Neural cell (in vitro differentiated cells): Measurements from ENCODE around the gene GAPVD1. TPM values are rescaled to one million over a fixed set of nuclear protein-coding genes. Genes with fewer than 3 reads are reported as not detected.
"Not testable (repeated sequence)": the region's sequence is repeated elsewhere in the genome, so short reads cannot be mapped to it uniquely, and the experiment has no call there.

Experiments
- H2AFZ ChIP-seq: fragments of 200-600, 300-800 bp; sonication (generic), shearing (Covaris generic); 2 replicates; pipeline ENCODE4 v1.6.0; 2014; ENCODE audit warnings: low read depth, mild to moderate bottlenecking, antibody characterized with exemption, low read length, moderate library complexity
- H3F3A ChIP-seq: fragments of 200-600 bp; shearing (Covaris generic); 2 replicates; pipeline ENCODE4 v1.6.1; 2016; ENCODE audit warnings: mild to moderate bottlenecking, moderate library complexity, mixed read lengths, antibody characterized with exemption, low read length; ENCODE audit not compliant: insufficient read depth, poor library complexity, severe bottlenecking
- H3K27ac ChIP-seq: fragments of 200-600, 300-800 bp; sonication (generic), shearing (Covaris generic); 2 replicates; pipeline ENCODE4 v1.5.1; 2014; ENCODE audit warnings: mild to moderate bottlenecking, low read length, moderate library complexity
- H3K27me3 ChIP-seq: fragments of 300-800, 200-600 bp; sonication (generic), shearing (Covaris generic); 2 replicates; pipeline ENCODE4 v1.6.0; 2014; ENCODE audit warnings: mild to moderate bottlenecking, low read depth, low read length, moderate library complexity; ENCODE audit not compliant: insufficient read depth
- H3K36me3 ChIP-seq: fragments of 300-800, 200-600 bp; sonication (generic), shearing (Covaris generic); 2 replicates; pipeline ENCODE4 v1.5.1; 2014; ENCODE audit warnings: mild to moderate bottlenecking, antibody characterized with exemption, low read length, moderate library complexity; ENCODE audit not compliant: insufficient read depth
- H3K4me2 ChIP-seq: fragments of 300-800, 200-600 bp; sonication (generic), shearing (Covaris generic); 2 replicates; pipeline ENCODE4 v1.6.0; 2014; ENCODE audit warnings: mild to moderate bottlenecking, low read length
- H3K4me3 ChIP-seq: fragments of 300-800, 200-600 bp; sonication (generic), shearing (Covaris generic); 2 replicates; pipeline ENCODE4 v1.5.1; 2014; ENCODE audit warnings: mild to moderate bottlenecking, low read length, moderate library complexity
- H3K79me2 ChIP-seq: fragments of 200-600 bp; shearing (Covaris generic); replicated peaks from 2 replicates; pipeline ENCODE4 v1.6.0; 2014; ENCODE audit warnings: mild to moderate bottlenecking, low read length, moderate library complexity; ENCODE audit not compliant: insufficient read depth
- H3K9ac ChIP-seq: fragments of 300-800, 200-600 bp; sonication (generic), shearing (Covaris generic); 2 replicates; pipeline ENCODE4 v1.6.1; 2016; ENCODE audit warnings: mild to moderate bottlenecking, low read length, mixed read lengths
- H3K9me2 ChIP-seq: fragments of 200-600 bp; shearing (Covaris generic); 2 replicates; pipeline ENCODE4 v1.6.1; 2016; ENCODE audit warnings: mild to moderate bottlenecking, low read length, mixed read lengths; ENCODE audit not compliant: insufficient read depth
- H3K9me3 ChIP-seq: fragments of 200-600, 300-800 bp; sonication (generic), shearing (Covaris generic); 2 replicates; pipeline ENCODE4 v1.6.1; 2016; ENCODE audit warnings: mild to moderate bottlenecking, mixed run types, low read length, moderate library complexity, mixed read lengths
- H4K20me1 ChIP-seq: fragments of 200-600 bp; shearing (Covaris generic); 2 replicates; pipeline ENCODE4 v1.6.1; 2016; ENCODE audit warnings: mild to moderate bottlenecking, mixed run types; ENCODE audit not compliant: insufficient read depth
- EP300 ChIP-seq: fragments of 450-650 bp; conservative IDR thresholded peaks from 2 replicates; pipeline ENCODE4 v1.6.1; 2014; ENCODE audit warnings: antibody characterized with exemption, mild to moderate bottlenecking, moderate library complexity; ENCODE audit not compliant: poor library complexity, severe bottlenecking
- EZH2 ChIP-seq: fragments of 200-600, 300-800 bp; shearing (Covaris generic), sonication (generic); IDR thresholded peaks from 2 replicates; pipeline ENCODE4 v1.6.1; 2014; ENCODE audit warnings: antibody characterized with exemption, low read length, borderline replicate concordance, mild to moderate bottlenecking; ENCODE audit not compliant: insufficient read depth, poor library complexity, severe bottlenecking
- MXI1 ChIP-seq: fragments of 450-650 bp; conservative IDR thresholded peaks from 2 replicates; pipeline ENCODE4 v1.6.1; 2014; ENCODE audit warnings: antibody characterized with exemption, mild to moderate bottlenecking; ENCODE audit not compliant: poor library complexity, severe bottlenecking
- POLR2AphosphoS5 ChIP-seq: IDR thresholded peaks from 2 replicates; pipeline ENCODE4 v1.6.1; 2012
- RAD21 ChIP-seq: fragments of 450-650 bp; conservative IDR thresholded peaks from 2 replicates; pipeline ENCODE4 v1.6.1; 2014; ENCODE audit warnings: antibody characterized with exemption, mild to moderate bottlenecking, moderate library complexity
- SMC3 ChIP-seq: fragments of 450-650 bp; conservative IDR thresholded peaks from 2 replicates; pipeline ENCODE4 v1.6.1; 2014; ENCODE audit warnings: antibody characterized with exemption, mild to moderate bottlenecking, moderate library complexity; ENCODE audit not compliant: poor library complexity
- TAF1 ChIP-seq: IDR thresholded peaks from 2 replicates; pipeline ENCODE4 v1.6.1; 2012; ENCODE audit warnings: low read depth
- polyA plus RNA-seq: library from polyadenylated mRNA; depleted of rRNA; stranded (reverse); fragments of >200 nt; gene quantifications from 2 replicates; pipeline ENCODE4 v1.2.3, GENCODE V29; 2014
- TF ChIP-seq, protein P1 (sequence below): IDR thresholded peaks from 2 replicates; pipeline ENCODE4 v1.6.1; 2012; ENCODE audit warnings: borderline replicate concordance
- TF ChIP-seq, protein P2 (sequence below): fragments of 450-650 bp; IDR thresholded peaks from 2 replicates; pipeline ENCODE4 v1.5.1; 2014; ENCODE audit warnings: antibody characterized with exemption, mild to moderate bottlenecking, moderate library complexity; ENCODE audit not compliant: poor library complexity, severe bottlenecking

Gene GAPVD1
- polyA plus RNA-seq, 1 donor from 2014 or later = 49.2 TPM

DNA sequence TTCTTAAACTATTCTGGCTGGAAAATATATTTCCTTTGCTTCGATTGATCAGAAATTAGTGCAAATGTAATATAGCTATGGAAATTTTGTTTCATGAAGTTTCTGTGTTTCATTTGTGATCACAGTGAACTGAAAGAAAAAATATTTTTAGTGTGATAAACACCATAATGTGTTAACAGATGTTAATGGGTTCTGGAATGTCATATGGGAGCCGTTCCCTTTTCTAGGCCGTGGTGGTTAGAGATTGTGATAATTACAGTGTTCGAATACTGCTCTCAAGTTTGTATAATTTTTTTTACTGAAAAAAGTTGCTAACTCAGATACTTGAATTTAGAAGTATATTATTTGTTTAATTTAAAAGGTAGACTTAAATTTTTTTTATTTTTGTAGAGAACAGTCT lies 19.3 kb downstream of the GAPVD1 start:
- no peak overlapping the region for H2AFZ ChIP-seq

DNA sequence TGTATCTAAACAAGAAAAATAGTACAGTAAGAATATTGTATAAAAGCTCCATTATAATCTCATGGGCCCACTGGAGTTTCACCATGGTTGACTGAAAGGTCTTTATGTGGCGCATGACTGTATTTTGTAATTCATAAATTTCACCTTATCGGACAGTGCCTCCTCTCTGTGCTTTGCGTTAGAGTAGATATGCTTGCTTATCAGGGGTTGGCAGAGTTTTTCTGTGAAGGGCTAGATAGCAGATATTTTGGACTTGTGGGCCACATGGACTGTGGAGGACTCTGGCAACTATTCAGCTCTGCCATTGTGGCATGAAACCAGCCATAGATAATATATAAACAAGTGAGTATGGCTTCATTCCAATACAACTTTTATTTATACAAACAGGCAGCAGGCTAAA lies 23.2 kb downstream of the GAPVD1 start:
- Histone ChIP-seq H3K27ac (no peak overlapping the region), H3F3A (no peaks in the 10 kb centered on the region), H3K4me3 (no peak overlapping the region), H3K79me2 (peaks cover 4% of the 10 kb centered on the region), H3K4me2 (no peak overlapping the region), H2AFZ (no peak overlapping the region), H4K20me1 (no peaks in the 10 kb centered on the region), H3K9me3 (no peaks in the 10 kb centered on the region), H3K9me2 (no peaks in the 10 kb centered on the region), H3K9ac (no peak overlapping the region), H3K36me3 (no peaks in the 10 kb centered on the region), H3K27me3 (no peaks in the 10 kb centered on the region)
- TF ChIP-seq, protein P1, sequence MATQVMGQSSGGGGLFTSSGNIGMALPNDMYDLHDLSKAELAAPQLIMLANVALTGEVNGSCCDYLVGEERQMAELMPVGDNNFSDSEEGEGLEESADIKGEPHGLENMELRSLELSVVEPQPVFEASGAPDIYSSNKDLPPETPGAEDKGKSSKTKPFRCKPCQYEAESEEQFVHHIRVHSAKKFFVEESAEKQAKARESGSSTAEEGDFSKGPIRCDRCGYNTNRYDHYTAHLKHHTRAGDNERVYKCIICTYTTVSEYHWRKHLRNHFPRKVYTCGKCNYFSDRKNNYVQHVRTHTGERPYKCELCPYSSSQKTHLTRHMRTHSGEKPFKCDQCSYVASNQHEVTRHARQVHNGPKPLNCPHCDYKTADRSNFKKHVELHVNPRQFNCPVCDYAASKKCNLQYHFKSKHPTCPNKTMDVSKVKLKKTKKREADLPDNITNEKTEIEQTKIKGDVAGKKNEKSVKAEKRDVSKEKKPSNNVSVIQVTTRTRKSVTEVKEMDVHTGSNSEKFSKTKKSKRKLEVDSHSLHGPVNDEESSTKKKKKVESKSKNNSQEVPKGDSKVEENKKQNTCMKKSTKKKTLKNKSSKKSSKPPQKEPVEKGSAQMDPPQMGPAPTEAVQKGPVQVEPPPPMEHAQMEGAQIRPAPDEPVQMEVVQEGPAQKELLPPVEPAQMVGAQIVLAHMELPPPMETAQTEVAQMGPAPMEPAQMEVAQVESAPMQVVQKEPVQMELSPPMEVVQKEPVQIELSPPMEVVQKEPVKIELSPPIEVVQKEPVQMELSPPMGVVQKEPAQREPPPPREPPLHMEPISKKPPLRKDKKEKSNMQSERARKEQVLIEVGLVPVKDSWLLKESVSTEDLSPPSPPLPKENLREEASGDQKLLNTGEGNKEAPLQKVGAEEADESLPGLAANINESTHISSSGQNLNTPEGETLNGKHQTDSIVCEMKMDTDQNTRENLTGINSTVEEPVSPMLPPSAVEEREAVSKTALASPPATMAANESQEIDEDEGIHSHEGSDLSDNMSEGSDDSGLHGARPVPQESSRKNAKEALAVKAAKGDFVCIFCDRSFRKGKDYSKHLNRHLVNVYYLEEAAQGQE = no peak
- TF ChIP-seq EZH2 (no peak), MXI1 (no peak), TAF1 (no peak), SMC3 (no peak), POLR2AphosphoS5 (no peak), RAD21 (no peak), EP300 (no peak)
- TF ChIP-seq, protein P2, sequence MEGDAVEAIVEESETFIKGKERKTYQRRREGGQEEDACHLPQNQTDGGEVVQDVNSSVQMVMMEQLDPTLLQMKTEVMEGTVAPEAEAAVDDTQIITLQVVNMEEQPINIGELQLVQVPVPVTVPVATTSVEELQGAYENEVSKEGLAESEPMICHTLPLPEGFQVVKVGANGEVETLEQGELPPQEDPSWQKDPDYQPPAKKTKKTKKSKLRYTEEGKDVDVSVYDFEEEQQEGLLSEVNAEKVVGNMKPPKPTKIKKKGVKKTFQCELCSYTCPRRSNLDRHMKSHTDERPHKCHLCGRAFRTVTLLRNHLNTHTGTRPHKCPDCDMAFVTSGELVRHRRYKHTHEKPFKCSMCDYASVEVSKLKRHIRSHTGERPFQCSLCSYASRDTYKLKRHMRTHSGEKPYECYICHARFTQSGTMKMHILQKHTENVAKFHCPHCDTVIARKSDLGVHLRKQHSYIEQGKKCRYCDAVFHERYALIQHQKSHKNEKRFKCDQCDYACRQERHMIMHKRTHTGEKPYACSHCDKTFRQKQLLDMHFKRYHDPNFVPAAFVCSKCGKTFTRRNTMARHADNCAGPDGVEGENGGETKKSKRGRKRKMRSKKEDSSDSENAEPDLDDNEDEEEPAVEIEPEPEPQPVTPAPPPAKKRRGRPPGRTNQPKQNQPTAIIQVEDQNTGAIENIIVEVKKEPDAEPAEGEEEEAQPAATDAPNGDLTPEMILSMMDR = no peak

More for the DNA sequence above, 19.3 kb downstream of the GAPVD1 start:
- Histone ChIP-seq H3K9ac (no peak overlapping the region), H3K36me3 (no peaks in the 10 kb centered on the region), H3K4me3 (no peak overlapping the region), H3K27ac (no peak overlapping the region), H3K9me3 (no peaks in the 10 kb centered on the region), H3K4me2 (no peak overlapping the region), H3F3A (no peaks in the 10 kb centered on the region), H3K27me3 (no peaks in the 10 kb centered on the region), H3K9me2 (no peaks in the 10 kb centered on the region), H3K79me2 (peaks cover 13% of the 10 kb centered on the region), H4K20me1 (no peaks in the 10 kb centered on the region)
- TF ChIP-seq, protein P1 = no peak
- no peak for TF ChIP-seq RAD21
- TF ChIP-seq EP300 = no peak
- TF ChIP-seq POLR2AphosphoS5 = no peak

DNA sequence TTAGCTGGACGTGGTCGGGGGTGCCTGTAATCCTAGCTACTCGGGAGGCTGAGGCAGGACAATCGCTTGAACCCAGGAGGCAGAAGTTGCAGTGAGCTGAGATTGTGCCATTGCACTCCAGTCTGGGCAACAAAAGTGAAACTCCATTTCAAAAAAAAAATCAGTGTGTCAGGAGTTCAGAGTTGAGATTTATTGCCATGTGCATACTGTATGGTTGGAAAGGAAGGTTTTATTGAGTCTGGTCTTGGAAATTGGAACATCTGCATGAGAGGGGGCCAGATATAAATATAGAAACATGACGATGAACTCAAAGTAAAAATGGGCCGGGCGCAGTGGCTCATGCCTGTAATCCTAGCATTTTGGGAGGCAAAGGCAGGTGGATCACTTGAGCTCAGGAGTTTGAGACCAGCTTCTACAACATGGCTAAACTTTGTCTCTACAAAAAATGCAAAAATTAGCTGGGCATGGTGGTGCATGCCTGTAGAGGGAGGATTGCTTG lies 25.4 kb downstream of the GAPVD1 start:
- H3K4me3 ChIP-seq, H3F3A ChIP-seq, H3K27me3 ChIP-seq, H4K20me1 ChIP-seq, H3K27ac ChIP-seq, H3K36me3 ChIP-seq, H3K4me2 ChIP-seq, H3K79me2 ChIP-seq, H3K9me3 ChIP-seq, H3K9me2 ChIP-seq, H3K9ac ChIP-seq, H2AFZ ChIP-seq: not testable (repeated sequence)
